PFSK-1 (cell line): Measurements from ENCODE around the gene DHPS.

Source experiments
- SIN3A ChIP-seq: IDR thresholded peaks from 2 replicates; pipeline ENCODE4 v1.6.1; 2012; ENCODE audit warnings: mild to moderate bottlenecking, low read length, moderate library complexity, borderline replicate concordance; ENCODE audit not compliant: insufficient read depth
- TAF1 ChIP-seq: IDR thresholded peaks from 2 replicates; pipeline ENCODE4 v1.6.1; 2012; ENCODE audit warnings: low read length, control low read depth, borderline replicate concordance; ENCODE audit not compliant: insufficient read depth

DNA sequence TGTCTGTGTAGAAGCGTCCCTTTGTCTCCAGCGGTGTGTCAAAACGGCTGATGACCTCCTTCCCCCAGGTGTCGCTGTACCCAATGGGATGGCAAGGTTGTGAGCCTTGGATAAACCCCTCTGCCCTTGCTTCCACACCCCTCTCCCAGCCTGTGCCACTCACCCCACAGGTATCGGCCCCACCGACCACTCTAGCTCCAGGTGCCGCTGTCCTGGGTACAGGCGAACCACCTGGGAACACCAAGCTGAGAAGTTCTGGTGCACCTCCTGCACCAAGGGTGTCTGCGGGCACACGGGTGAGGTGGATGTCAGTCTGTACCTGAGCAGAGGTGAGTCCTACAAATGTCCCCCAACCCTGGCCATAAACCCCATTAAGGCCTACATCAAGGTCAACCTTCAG, 31.7 kb downstream of the DHPS start:
- TF ChIP-seq SIN3A = no peak
- no peak for TF ChIP-seq TAF1
